GM23248 (cell line): Measurements from ENCODE around the gene C17orf50.

ENCODE experiments used
- EZH2 ChIP-seq: fragments of 200-600 bp; sonication (generic); IDR thresholded peaks from 2 replicates; pipeline ENCODE4 v1.6.1; 2018; ENCODE audit warnings: antibody characterized with exemption, mild to moderate bottlenecking; ENCODE audit not compliant: insufficient read depth, poor library complexity, severe bottlenecking
- EZH2phosphoT487 ChIP-seq: fragments of 200-600 bp; sonication (generic); IDR thresholded peaks from 2 replicates; pipeline ENCODE4 v1.6.1; 2018; ENCODE audit warnings: antibody characterized with exemption, moderate library complexity, mild to moderate bottlenecking, low read depth; ENCODE audit not compliant: insufficient read depth

DNA sequence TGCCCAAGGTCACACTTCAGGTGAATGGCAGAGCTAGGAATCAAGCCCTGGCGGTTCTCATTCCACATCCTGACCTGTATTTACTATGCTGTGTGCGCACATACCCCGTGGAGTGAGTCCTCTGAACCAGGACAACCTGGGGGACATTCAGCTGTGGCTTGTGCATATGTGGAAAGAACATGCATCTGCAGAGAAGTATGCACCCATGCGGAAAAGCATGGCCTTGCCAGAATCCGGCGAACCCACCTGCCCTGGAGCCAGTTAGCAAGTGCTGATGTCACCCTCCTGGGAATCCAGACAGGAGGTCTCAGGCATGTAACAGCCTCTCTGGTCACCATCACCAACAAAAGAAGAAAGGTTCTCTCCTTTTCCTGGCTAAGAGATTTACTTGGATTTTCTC lies 27.3 kb upstream of the C17orf50 start:
- TF ChIP-seq EZH2 (no peak), EZH2phosphoT487 (no peak)
